Activated CD4-positive, alpha-beta T cell treated with anti-CD3 and anti-CD28 coated beads, Interleukin-2, amount 50 U/mL, for 48 hours (primary cell): ENCODE data around the gene RBFOX2.

Experiments used
- DNase-seq, 2 experiments: peaks; one replicate each; pipeline ENCODE4 v3.0.0-alpha.2; 2020

RBFOX2 gene

DNA sequence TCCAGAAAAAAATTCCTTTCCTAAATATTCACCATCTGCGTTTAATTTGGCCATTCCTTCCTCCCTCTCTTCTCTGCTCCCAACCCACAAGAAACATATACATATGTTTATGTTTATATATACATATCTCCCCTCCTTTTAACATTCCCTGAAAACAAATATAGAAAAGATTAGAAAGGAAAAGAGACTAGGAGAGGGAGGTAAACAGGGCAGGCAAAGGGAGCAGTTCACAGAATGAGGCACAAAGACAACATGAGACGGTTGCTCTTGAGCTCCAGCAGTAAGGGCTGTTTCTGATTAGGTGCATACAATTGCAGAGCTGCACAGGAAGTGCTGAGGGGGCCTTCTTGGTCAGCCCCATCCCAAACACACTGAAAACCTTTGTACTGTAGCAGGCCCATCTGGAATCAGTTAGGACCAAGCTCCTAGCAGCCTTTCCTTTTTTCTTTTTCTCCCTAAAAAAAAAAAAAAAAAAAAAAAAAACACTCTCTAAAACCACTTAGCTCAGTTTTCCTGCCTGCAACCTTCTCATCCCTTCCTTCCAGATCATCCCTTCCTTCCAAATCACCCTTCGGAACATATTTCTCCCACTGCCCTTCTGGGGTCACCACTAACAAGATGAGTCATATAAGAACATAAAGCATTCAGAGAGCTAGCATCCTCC lies 57.0 kb downstream of the RBFOX2 start:
- DNase-seq = no peak

- no peak for DNase-seq
These were observed 57.8 kb downstream of the RBFOX2 start for GRCh38 chr22:35970616-35971455.

DNA sequence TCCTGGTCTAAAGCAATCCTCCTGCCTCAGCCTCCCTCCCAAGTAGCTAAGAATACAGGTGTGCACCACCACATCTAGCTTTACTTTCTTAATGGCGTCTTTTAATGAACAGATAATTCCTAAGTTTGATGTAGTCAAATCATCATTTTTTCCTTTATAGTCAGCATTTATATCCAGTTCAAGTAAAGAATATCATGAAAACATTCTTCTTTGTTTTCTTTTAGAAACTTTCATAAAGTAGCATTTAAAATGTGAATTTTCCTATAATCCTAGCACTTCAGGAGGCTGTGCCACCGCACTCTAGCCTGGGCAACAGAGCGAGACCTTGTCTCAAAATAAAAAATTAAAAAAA lies 61.6 kb downstream of the RBFOX2 start:
- DNase-seq = no peak

DNA sequence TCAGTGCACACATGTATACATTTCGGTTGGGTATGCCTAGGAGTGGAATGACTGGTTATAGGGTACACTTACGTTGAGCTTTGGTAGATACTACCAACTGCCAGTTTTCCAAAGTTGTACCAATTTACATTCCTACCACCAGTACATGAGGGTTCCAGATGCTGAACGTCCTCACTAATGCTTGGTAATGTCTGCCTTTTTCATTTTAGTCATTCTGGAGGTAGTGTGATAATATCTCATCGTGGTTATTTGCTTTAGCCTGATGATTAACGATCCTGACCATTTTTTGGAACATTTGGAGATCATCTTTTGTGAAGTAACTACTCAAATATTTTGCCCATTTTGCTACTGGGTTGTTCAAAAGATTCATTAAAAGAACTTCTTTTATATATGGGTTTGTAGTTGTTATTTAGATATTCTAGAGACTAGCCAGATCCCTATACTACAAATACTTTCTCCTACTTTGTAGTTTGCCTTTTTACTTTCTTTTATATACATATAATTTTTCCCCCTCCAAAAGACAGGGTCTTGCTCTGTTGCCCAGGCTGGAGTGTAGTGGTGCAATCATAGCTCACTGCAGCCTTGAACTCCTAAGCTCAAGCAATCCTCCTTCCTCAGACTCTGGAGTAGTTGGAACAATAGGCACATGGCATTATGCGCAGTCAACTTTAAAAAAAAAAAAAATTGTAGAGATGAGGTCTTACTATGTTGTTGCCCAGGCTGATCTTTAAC lies 62.1 kb downstream of the RBFOX2 start:
- no peak for DNase-seq

DNA sequence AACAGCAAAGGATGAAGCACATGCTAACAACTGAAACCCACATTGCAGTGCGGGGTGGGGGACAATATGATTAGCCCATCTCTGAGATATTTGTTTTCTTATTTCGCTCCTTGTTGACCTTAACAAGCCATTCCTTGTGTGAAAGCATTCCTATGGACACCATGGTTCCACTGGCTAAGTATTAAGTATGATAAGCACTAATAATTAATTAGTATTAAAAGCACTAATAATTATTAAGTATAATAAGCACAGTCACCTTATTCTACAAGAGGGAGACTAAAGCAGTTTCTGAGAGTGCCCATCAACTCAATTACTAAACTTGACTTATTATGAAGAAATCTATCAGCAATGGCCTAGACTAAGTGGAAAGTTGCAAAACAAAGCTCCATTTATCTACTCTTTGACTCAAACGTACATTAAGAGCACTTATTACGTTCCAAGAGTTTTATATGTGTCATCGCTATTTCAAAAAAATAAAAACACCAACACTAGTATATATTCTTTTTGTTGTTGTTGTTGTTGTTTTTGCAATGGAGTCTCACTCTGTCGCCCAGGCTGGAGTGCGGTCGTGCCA lies 65.3 kb downstream of the RBFOX2 start:
- no peak for DNase-seq

DNA sequence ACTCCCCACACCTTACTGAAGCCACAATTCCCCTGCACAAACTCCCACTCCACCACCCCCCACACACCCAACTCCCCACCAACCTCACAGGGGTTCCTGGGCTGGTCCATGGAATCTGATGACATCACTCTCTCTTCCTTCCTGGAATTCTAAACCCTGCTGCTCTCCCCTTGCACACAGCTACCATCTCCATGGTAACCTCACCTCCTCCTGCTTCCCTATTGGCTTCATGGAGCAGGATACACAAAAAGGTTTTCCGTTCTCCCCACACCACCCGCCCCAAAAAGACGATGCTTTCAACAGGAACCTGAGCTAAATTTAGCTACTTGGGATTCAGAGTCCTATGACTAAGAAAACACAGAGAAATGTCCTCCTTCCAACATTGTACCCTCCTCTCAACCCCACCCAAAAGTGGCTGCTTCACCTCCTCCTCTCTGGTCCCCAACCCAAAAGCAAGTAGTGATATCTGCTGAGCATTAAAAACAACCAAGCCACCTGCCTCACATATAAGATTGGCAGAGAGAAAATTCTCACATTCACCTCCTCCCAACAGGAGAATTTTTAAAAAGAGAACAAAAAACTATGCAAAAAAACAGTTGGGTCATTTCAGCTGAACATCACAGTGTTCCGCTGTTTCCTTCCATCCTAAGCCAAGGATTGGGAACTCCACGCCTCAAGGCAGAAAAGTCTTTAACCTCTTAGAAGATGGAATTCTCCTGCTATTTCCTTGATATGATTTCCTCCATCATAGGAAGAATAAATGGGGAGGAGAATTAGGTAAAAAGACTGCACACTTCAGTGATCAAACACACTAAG lies 66.9 kb downstream of the RBFOX2 start:
- no peak for DNase-seq

DNA sequence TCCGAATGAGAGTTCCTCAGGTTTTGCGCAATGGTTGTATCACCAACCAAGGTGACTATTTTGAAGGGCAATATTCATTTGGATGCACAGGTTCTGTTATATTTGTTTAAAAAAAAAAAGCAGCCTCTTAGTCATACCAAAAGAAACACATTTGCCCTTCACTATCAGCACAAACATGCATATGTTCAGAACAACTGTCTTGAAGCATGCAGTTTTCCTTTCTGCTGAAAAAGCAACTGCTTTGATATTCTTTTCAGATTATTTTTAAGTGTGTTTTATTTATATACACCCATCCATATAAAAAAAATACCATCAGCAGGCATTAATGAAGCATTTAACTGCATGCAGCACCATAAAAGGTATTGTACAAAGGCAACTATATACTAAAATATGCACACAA lies 67.8 kb downstream of the RBFOX2 start:
- DNase-seq = no peak

- DNase-seq = no peak
These were observed 69.4 kb downstream of the RBFOX2 start for GRCh38 chr22:35959121-35959800.

GRCh38 chr22:35958334-35958733 lies 70.3 kb downstream of the RBFOX2 start:
- DNase-seq = no peak

DNA sequence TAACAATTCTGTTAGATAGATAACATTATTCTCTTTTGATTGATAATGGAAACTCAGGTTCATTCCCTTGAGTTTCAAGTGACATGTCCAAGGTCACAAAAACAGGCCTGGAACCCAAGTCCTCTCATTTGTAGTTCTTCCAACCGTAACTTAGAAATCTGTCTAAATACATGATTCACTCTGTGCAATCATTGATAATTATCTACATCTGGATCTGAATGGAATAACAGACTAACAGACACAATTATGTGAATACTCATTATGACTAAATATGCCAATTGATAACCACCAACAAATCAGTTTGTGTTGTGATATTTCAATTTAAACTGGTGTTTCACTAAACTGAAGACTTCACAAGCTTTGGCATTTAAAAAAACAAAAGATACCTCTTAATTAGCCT lies 71.0 kb downstream of the RBFOX2 start:
- DNase-seq = no peak

GRCh38 chr22:35956850-35957249 lies 71.8 kb downstream of the RBFOX2 start:
- DNase-seq = no peak

- no peak for DNase-seq
These were observed 73.1 kb downstream of the RBFOX2 start for GRCh38 chr22:35955546-35955945.

- no peak for DNase-seq
These were observed 76.0 kb downstream of the RBFOX2 start for GRCh38 chr22:35952576-35952975.

GRCh38 chr22:35950262-35950661 lies 78.4 kb downstream of the RBFOX2 start:
- no peak for DNase-seq

GRCh38 chr22:35949243-35949642 lies 79.4 kb downstream of the RBFOX2 start:
- no peak for DNase-seq

- no peak for DNase-seq
These were observed 80.7 kb downstream of the RBFOX2 start for GRCh38 chr22:35947794-35948425.

GRCh38 chr22:35944458-35944857 lies 84.2 kb downstream of the RBFOX2 start:
- DNase-seq = no peak

- DNase-seq = no peak
These were observed 88.5 kb downstream of the RBFOX2 start for GRCh38 chr22:35940166-35940565.

GRCh38 chr22:35938226-35938625 lies 90.4 kb downstream of the RBFOX2 start:
- DNase-seq = no peak

GRCh38 chr22:35930933-35931332 lies 97.7 kb downstream of the RBFOX2 start:
- no peak for DNase-seq

GRCh38 chr22:35928285-35928798 lies 100.3 kb downstream of the RBFOX2 start:
- no peak for DNase-seq
